ENCODE measurements around the gene NFKBIL1. TPM values are rescaled to one million over a fixed set of nuclear protein-coding genes. Genes with fewer than 3 reads are reported as not detected.

NFKBIL1 gene
- 10 to 100 TPM; 21.6 to 27.5 TPM for total RNA-seq

GRCh38 chr6:31546958-31547726, at the start of gene NFKBIL1:
TSS of gene NFKBIL1 (plus strand) at chr6:31547608. CDS start at chr6:31547695, 87 bp downstream.

GRCh38 chr6:31528821-31529328, 18.5 kb upstream of the NFKBIL1 start, which contains the start of gene MCCD1:
TSS of gene MCCD1 (plus strand) at chr6:31528962. CDS start at chr6:31529015, 53 bp downstream.

GRCh38 chr6:31541658-31542521, 5.5 kb upstream of the NFKBIL1 start, which contains the start of gene DDX39B:
TSS of gene DDX39B (minus strand) at chr6:31542003. CDS start at chr6:31540532, 1,471 bp downstream.

GRCh38 chr6:31546339-31546957, 960 bp upstream of the NFKBIL1 start, which contains the start of gene ATP6V1G2:
TSS of gene ATP6V1G2 (minus strand) at chr6:31546608. CDS start at chr6:31546559, 49 bp downstream.

GRCh38 chr6:31572041-31572911, 24.9 kb downstream of the NFKBIL1 start, which contains the start of gene LTA:
TSS of gene LTA (plus strand) at chr6:31572289. CDS start at chr6:31572743, 454 bp downstream.

GRCh38 chr6:31575335-31575901, 28.0 kb downstream of the NFKBIL1 start, which contains the start of gene TNF:
TSS of gene TNF (plus strand) at chr6:31575565. CDS start at chr6:31575742, 177 bp downstream.

GRCh38 chr6:31582230-31582643, 34.8 kb downstream of the NFKBIL1 start, which contains the start of gene LTB:
TSS of gene LTB (minus strand) at chr6:31582424. CDS start at chr6:31582417, 7 bp downstream.

GRCh38 chr6:31586008-31586407, 38.6 kb downstream of the NFKBIL1 start, which contains the start of gene LST1:
TSS of gene LST1 (plus strand) at chr6:31586277. CDS start at chr6:31587300, 1,023 bp downstream.

Small RNAs within 50 kb of the gene (small RNA-seq; reads per million reads assigned to genes)
- 0 reads per million in 2 donors for gene AL663061.1
- gene SNORD117, result 490 to 581 reads per million in 2 donors
- 0 reads per million in 2 donors for gene SNORD84

Other genes starting within 250 kb of the NFKBIL1 start
- gene HLA-B, start 190.4 kb upstream of the NFKBIL1 start, total RNA-seq, result 1,000 to 10,000 TPM in 1 of 2 donors, 100 to 1,000 TPM in 1; 667 to 1,189 TPM
- gene MICA, start 144.0 kb upstream of the NFKBIL1 start, total RNA-seq, result 10 to 100 TPM; 52.0 to 60.6 TPM
- 10 to 100 TPM; 11.4 to 19.3 TPM for gene MICB, start 49.5 kb upstream of the NFKBIL1 start, total RNA-seq
- not detected for gene MCCD1, start 18.6 kb upstream of the NFKBIL1 start, total RNA-seq
- 100 to 1,000 TPM; 257 to 581 TPM for gene DDX39B, start 5.6 kb upstream of the NFKBIL1 start, total RNA-seq
- 1 to 10 TPM in 1 of 2 donors, under 1 TPM in 1; 0.33 to 1.0 TPM for gene ATP6V1G2, start 1.0 kb upstream of the NFKBIL1 start, total RNA-seq
- under 1 TPM in 1 of 2 donors, not detected in 1; under 0.01 TPM for gene LTA, start 24.7 kb downstream of the NFKBIL1 start, total RNA-seq
- under 1 TPM; under 0.01 to 0.34 TPM for gene TNF, start 28.0 kb downstream of the NFKBIL1 start, total RNA-seq
- gene LTB, start 34.8 kb downstream of the NFKBIL1 start, total RNA-seq, result not detected
- not detected for gene LST1, start 38.7 kb downstream of the NFKBIL1 start, total RNA-seq
- gene NCR3, start 45.4 kb downstream of the NFKBIL1 start, total RNA-seq, result not detected
- not detected for gene AIF1, start 67.6 kb downstream of the NFKBIL1 start, total RNA-seq
- 10 to 100 TPM; 68.5 to 72.3 TPM for gene PRRC2A, start 73.1 kb downstream of the NFKBIL1 start, total RNA-seq
- gene BAG6, start 105.1 kb downstream of the NFKBIL1 start, total RNA-seq, result 100 to 1,000 TPM; 125 to 160 TPM
- 1 to 10 TPM in 1 of 2 donors, under 1 TPM in 1; 0.33 to 1.0 TPM for gene APOM, start 108.3 kb downstream of the NFKBIL1 start, total RNA-seq
- 10 to 100 TPM; 21.3 to 23.1 TPM for gene C6orf47, start 113.2 kb downstream of the NFKBIL1 start, total RNA-seq
- gene GPANK1, start 117.4 kb downstream of the NFKBIL1 start, total RNA-seq, result 10 to 100 TPM; 13.1 to 17.3 TPM
- gene CSNK2B, start 118.5 kb downstream of the NFKBIL1 start, total RNA-seq, result 100 to 1,000 TPM; 142 to 170 TPM
- 1 to 10 TPM in 1 of 2 donors, under 1 TPM in 1; 1.00 to 2.1 TPM for gene LY6G5B, start 122.4 kb downstream of the NFKBIL1 start, total RNA-seq
- under 1 TPM; under 0.01 to 0.67 TPM for gene LY6G5C, start 133.5 kb downstream of the NFKBIL1 start, total RNA-seq
- gene ABHD16A, start 155.7 kb downstream of the NFKBIL1 start, total RNA-seq, result 10 to 100 TPM; 47.0 to 53.0 TPM
- gene LY6G6F, start 159.3 kb downstream of the NFKBIL1 start, total RNA-seq, result not detected
- not detected for gene LY6G6D, start 167.7 kb downstream of the NFKBIL1 start, total RNA-seq
- gene LY6G6C, start 174.1 kb downstream of the NFKBIL1 start, total RNA-seq, result not detected
- gene MPIG6B, start 175.8 kb downstream of the NFKBIL1 start, total RNA-seq, result not detected
- 10 to 100 TPM; 10.3 to 22.0 TPM for gene DDAH2, start 181.7 kb downstream of the NFKBIL1 start, total RNA-seq
- gene CLIC1, start 188.9 kb downstream of the NFKBIL1 start, total RNA-seq, result 100 to 1,000 TPM; 511 to 845 TPM
- 10 to 100 TPM; 17.6 to 22.0 TPM for gene MSH5, start 192.4 kb downstream of the NFKBIL1 start, total RNA-seq
- 1 to 10 TPM in 1 of 2 donors, under 1 TPM in 1; 0.69 to 1.7 TPM for gene SAPCD1, start 215.0 kb downstream of the NFKBIL1 start, total RNA-seq
- gene VWA7, start 229.7 kb downstream of the NFKBIL1 start, total RNA-seq, result not detected
- 10 to 100 TPM; 58.5 to 66.6 TPM for gene VARS1, start 248.1 kb downstream of the NFKBIL1 start, total RNA-seq